ENCODE results near the gene SLC34A1. TPM values are rescaled to one million over a fixed set of nuclear protein-coding genes. Genes with fewer than 3 reads are reported as not detected.

SLC34A1 gene
- total and polyA plus RNA-seq, 2 of the 13 experiments (the other 11 are each of a cell fraction or from before 2014, with no cell fraction given): 0.03 to 0.20 TPM

DNA sequence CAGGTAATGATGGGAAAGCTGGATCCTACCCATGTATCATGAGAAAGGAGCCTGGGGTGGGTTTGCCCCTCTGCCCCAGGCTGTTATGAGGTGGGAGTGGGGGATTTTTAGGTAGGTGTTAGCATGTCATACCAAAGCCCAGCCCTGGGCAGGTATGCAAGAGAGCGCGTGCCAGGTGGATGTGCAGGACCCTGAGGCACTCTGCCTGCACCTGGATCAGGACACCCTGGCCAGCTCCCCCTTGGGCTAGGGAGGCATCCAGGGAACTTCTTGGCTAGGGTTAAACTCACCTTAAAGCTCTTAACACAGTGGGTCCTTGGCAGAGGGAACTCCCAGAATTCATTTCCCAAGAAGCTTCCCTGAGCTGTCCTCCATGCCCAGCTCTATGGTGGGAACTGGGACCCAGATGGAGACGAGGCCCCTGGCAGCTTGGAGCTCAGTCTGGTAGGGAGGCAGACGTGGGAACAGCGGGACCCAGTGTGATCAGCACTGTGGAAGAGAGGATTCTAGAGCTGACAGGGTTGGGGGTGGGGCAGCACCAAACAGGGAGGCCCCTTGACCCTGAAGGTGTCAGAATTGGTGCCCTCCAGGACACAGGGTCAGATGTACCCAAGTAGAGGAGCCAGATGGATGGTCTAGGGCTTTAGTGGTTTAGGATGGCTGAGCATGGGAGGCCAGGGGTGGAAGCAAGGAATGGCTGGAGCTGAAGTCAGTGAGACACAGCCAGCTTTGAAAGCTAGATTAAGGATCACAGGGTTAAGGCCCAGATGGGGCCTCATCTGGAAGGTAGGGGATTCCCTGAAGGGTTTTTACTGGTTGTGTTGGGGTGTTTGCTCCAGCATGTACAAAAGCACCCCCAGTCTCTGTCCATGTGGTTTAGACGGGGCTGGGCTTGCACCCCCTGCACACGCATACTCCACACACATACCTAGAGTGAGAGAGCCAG, 60.1 kb downstream of the SLC34A1 start (continued):
- TF ChIP-seq, protein P1, sequence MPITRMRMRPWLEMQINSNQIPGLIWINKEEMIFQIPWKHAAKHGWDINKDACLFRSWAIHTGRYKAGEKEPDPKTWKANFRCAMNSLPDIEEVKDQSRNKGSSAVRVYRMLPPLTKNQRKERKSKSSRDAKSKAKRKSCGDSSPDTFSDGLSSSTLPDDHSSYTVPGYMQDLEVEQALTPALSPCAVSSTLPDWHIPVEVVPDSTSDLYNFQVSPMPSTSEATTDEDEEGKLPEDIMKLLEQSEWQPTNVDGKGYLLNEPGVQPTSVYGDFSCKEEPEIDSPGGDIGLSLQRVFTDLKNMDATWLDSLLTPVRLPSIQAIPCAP (CRISPR knock-in tag; IDR thresholded peaks at IDR 0.05; ENCODE audit: low read depth): no peak
- TF ChIP-seq ZSCAN9 (CRISPR knock-in tag; IDR thresholded peaks at IDR 0.05; ENCODE audit: borderline replicate concordance) (no peak), AGO1 (IDR thresholded peaks at IDR 0.05; ENCODE audit: low read depth, low read length, poor library complexity, severe bottlenecking) (peak; percentile 3), ZKSCAN5 (CRISPR knock-in tag; IDR thresholded peaks at IDR 0.05) (no peak), ARID4A (CRISPR knock-in tag; IDR thresholded peaks at IDR 0.05; ENCODE audit: borderline replicate concordance) (no peak)
- TF ChIP-seq, protein P2, sequence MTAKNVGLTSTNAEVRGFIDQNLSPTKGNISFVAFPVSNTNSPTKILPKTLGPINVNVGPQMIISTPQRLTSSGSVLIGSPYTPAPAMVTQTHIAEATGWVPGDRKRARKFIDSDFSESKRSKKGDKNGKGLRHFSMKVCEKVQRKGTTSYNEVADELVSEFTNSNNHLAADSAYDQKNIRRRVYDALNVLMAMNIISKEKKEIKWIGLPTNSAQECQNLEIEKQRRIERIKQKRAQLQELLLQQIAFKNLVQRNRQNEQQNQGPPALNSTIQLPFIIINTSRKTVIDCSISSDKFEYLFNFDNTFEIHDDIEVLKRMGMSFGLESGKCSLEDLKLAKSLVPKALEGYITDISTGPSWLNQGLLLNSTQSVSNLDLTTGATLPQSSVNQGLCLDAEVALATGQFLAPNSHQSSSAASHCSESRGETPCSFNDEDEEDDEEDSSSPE (CRISPR knock-in tag; IDR thresholded peaks at IDR 0.05): no peak
- TF ChIP-seq, protein P3, sequence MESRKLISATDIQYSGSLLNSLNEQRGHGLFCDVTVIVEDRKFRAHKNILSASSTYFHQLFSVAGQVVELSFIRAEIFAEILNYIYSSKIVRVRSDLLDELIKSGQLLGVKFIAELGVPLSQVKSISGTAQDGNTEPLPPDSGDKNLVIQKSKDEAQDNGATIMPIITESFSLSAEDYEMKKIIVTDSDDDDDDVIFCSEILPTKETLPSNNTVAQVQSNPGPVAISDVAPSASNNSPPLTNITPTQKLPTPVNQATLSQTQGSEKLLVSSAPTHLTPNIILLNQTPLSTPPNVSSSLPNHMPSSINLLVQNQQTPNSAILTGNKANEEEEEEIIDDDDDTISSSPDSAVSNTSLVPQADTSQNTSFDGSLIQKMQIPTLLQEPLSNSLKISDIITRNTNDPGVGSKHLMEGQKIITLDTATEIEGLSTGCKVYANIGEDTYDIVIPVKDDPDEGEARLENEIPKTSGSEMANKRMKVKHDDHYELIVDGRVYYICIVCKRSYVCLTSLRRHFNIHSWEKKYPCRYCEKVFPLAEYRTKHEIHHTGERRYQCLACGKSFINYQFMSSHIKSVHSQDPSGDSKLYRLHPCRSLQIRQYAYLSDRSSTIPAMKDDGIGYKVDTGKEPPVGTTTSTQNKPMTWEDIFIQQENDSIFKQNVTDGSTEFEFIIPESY (CRISPR knock-in tag; IDR thresholded peaks at IDR 0.05): no peak
- TF ChIP-seq, protein P4, sequence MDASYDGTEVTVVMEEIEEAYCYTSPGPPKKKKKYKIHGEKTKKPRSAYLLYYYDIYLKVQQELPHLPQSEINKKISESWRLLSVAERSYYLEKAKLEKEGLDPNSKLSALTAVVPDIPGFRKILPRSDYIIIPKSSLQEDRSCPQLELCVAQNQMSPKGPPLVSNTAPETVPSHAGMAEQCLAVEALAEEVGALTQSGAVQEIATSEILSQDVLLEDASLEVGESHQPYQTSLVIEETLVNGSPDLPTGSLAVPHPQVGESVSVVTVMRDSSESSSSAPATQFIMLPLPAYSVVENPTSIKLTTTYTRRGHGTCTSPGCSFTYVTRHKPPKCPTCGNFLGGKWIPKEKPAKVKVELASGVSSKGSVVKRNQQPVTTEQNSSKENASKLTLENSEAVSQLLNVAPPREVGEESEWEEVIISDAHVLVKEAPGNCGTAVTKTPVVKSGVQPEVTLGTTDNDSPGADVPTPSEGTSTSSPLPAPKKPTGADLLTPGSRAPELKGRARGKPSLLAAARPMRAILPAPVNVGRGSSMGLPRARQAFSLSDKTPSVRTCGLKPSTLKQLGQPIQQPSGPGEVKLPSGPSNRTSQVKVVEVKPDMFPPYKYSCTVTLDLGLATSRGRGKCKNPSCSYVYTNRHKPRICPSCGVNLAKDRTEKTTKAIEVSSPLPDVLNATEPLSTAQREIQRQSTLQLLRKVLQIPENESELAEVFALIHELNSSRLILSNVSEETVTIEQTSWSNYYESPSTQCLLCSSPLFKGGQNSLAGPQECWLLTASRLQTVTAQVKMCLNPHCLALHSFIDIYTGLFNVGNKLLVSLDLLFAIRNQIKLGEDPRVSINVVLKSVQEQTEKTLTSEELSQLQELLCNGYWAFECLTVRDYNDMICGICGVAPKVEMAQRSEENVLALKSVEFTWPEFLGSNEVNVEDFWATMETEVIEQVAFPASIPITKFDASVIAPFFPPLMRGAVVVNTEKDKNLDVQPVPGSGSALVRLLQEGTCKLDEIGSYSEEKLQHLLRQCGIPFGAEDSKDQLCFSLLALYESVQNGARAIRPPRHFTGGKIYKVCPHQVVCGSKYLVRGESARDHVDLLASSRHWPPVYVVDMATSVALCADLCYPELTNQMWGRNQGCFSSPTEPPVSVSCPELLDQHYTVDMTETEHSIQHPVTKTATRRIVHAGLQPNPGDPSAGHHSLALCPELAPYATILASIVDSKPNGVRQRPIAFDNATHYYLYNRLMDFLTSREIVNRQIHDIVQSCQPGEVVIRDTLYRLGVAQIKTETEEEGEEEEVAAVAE (CRISPR knock-in tag; IDR thresholded peaks at IDR 0.05; ENCODE audit: borderline replicate concordance): no peak
- TF ChIP-seq, protein P5, sequence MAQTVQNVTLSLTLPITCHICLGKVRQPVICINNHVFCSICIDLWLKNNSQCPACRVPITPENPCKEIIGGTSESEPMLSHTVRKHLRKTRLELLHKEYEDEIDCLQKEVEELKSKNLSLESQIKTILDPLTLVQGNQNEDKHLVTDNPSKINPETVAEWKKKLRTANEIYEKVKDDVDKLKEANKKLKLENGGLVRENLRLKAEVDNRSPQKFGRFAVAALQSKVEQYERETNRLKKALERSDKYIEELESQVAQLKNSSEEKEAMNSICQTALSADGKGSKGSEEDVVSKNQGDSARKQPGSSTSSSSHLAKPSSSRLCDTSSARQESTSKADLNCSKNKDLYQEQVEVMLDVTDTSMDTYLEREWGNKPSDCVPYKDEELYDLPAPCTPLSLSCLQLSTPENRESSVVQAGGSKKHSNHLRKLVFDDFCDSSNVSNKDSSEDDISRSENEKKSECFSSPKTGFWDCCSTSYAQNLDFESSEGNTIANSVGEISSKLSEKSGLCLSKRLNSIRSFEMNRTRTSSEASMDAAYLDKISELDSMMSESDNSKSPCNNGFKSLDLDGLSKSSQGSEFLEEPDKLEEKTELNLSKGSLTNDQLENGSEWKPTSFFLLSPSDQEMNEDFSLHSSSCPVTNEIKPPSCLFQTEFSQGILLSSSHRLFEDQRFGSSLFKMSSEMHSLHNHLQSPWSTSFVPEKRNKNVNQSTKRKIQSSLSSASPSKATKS (CRISPR knock-in tag; IDR thresholded peaks at IDR 0.05): no peak
